Measurements from ENCODE around the gene C5orf22.
"Not testable (repeated sequence)": the region's sequence is repeated elsewhere in the genome, so short reads cannot be mapped to it uniquely, and the experiment has no call there.

C5orf22 gene

DNA sequence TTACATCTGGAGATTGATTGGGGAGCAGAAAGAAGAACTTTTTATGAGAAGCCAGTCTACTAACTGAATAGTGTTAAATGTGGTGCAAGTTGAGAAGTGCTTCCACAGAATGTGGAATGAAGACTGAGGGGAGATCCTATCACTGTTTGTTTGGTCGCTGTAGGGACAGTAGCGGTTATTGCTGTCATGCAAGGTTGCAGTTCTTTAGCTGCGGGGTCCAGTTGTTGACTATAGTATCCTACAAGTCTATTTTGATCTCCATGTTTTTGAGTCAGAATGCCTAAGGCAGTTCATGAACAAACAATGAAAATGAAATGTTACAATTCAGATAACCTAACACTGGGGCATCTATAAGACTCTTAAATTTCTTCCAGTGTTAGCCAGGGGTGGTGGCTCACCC lies 61.6 kb downstream of the C5orf22 start:
- H3K9me2 ChIP-seq (replicated peaks; ENCODE audit: control insufficient read depth, low read length) = no peaks in the 10 kb centered on the region
- no peak overlapping the region for H3K4me3 ChIP-seq (ENCODE audit: low read length)
- H3K27ac ChIP-seq (ENCODE audit: low read depth, low read length) = no peak overlapping the region
- H3K36me3 ChIP-seq (ENCODE audit: control insufficient read depth, low read length) = no peaks in the 10 kb centered on the region
- no peak for TF ChIP-seq EZH2phosphoT487 (IDR thresholded peaks at IDR 0.05; ENCODE audit: borderline replicate concordance, low read length)
- TF ChIP-seq, protein P1, sequence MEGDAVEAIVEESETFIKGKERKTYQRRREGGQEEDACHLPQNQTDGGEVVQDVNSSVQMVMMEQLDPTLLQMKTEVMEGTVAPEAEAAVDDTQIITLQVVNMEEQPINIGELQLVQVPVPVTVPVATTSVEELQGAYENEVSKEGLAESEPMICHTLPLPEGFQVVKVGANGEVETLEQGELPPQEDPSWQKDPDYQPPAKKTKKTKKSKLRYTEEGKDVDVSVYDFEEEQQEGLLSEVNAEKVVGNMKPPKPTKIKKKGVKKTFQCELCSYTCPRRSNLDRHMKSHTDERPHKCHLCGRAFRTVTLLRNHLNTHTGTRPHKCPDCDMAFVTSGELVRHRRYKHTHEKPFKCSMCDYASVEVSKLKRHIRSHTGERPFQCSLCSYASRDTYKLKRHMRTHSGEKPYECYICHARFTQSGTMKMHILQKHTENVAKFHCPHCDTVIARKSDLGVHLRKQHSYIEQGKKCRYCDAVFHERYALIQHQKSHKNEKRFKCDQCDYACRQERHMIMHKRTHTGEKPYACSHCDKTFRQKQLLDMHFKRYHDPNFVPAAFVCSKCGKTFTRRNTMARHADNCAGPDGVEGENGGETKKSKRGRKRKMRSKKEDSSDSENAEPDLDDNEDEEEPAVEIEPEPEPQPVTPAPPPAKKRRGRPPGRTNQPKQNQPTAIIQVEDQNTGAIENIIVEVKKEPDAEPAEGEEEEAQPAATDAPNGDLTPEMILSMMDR (IDR thresholded peaks at IDR 0.05; ENCODE audit: low read depth, low read length, poor library complexity, severe bottlenecking) = no peak
- H3K9me3 ChIP-seq (ENCODE audit: control insufficient read depth, insufficient read depth, low read length) = no peaks in the 10 kb centered on the region
- H3F3A ChIP-seq (ENCODE audit: control insufficient read depth, insufficient read depth) = no peaks in the 10 kb centered on the region
- H3K79me2 ChIP-seq (ENCODE audit: control insufficient read depth, low read length) = no peaks in the 10 kb centered on the region
- H3K27me3 ChIP-seq (ENCODE audit: control insufficient read depth, low read length) = peaks cover 6% of the 10 kb centered on the region
- H4K20me1 ChIP-seq (ENCODE audit: control insufficient read depth, insufficient read depth, low read depth, low read length) = no peaks in the 10 kb centered on the region
- no peaks in the 10 kb centered on the region; the same call in 1 of the 2 replicates for H3K4me1 ChIP-seq (ENCODE audit: control insufficient read depth, low read length)
- no peak overlapping the region for H3K4me2 ChIP-seq (ENCODE audit: low read length)

- Histone ChIP-seq H3K79me2 (ENCODE audit: control insufficient read depth, low read length) (no peaks in the 10 kb centered on the region), H3K4me1 (ENCODE audit: control insufficient read depth, low read length) (peaks cover 4% of the 10 kb centered on the region), H4K20me1 (ENCODE audit: control insufficient read depth, insufficient read depth, low read depth, low read length) (no peaks in the 10 kb centered on the region), H3K27me3 (ENCODE audit: control insufficient read depth, low read length) (peaks cover 6% of the 10 kb centered on the region), H3K27ac (ENCODE audit: low read depth, low read length) (no peak overlapping the region), H3K36me3 (ENCODE audit: control insufficient read depth, low read length) (no peaks in the 10 kb centered on the region), H3F3A (ENCODE audit: control insufficient read depth, insufficient read depth) (no peaks in the 10 kb centered on the region), H3K4me3 (ENCODE audit: low read length) (no peak overlapping the region), H3K9me2 (replicated peaks; ENCODE audit: control insufficient read depth, low read length) (no peaks in the 10 kb centered on the region), H3K4me2 (ENCODE audit: low read length) (no peak overlapping the region), H3K9me3 (ENCODE audit: control insufficient read depth, insufficient read depth, low read length) (no peaks in the 10 kb centered on the region)
- TF ChIP-seq, protein P1 (IDR thresholded peaks at IDR 0.05; ENCODE audit: low read depth, low read length, poor library complexity, severe bottlenecking) = no peak
- TF ChIP-seq EZH2phosphoT487 (IDR thresholded peaks at IDR 0.05; ENCODE audit: borderline replicate concordance, low read length) = no peak
Measured at GRCh38 chr5:31596354-31596753, 64.3 kb downstream of the C5orf22 start.

DNA sequence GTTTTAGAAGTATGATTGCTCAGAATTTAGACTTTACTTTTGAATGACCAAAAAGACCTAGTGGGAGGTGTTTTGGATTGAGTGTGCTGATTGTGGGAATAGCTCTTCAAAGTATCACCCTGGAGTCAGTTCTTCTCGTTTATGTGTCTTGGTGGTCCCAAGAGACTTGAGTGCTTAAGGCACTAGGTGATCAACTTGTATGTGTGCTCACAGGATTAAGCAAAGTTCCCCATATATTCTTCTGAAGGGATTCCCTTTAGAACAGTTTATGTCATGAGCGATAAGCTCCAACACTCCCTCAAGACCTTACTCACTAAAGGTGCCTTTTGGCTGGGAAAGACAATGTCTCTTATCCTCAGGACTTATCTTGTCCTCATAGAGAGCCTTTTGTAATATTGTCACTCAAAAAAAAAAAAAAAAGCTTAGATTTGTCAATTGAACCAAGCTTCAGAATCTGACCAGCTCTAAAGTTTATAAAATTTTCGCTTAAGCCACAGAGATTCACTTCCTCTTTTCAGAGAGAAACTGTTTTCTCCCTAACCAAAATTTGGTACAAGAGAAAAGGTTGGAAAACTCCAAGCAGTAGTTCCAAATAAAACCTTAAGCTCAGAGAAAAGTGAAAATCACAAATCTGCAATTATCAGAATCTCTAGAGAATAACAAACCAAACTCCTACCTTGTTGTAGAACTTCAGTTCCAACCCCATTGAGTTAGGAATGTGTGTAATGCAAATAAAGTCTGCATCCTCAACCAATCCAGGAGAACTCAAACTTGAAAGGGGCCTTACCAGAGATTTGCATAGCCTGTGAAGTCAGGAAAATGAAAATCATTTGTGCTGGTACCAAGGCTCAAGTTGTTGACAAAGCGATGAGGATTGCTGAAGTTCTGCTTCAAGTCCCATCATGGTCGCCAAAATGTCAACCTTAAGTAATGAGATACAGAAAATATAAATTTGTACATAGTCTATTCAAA lies 66.8 kb downstream of the C5orf22 start:
- peaks cover 4% of the 10 kb centered on the region; the same call in 1 of the 2 replicates for H3K27me3 ChIP-seq (ENCODE audit: control insufficient read depth, low read length)
- H3K9me3 ChIP-seq (ENCODE audit: control insufficient read depth, insufficient read depth, low read length) = no peaks in the 10 kb centered on the region
- no peaks in the 10 kb centered on the region for H3K79me2 ChIP-seq (ENCODE audit: control insufficient read depth, low read length)
- no peak overlapping the region for H3K27ac ChIP-seq (ENCODE audit: low read depth, low read length)
- H3K4me3 ChIP-seq (ENCODE audit: low read length) = no peak overlapping the region
- H3F3A ChIP-seq (ENCODE audit: control insufficient read depth, insufficient read depth) = no peaks in the 10 kb centered on the region
- H3K4me2 ChIP-seq (ENCODE audit: low read length) = no peak overlapping the region
- no peaks in the 10 kb centered on the region for H3K36me3 ChIP-seq (ENCODE audit: control insufficient read depth, low read length)
- H3K4me1 ChIP-seq (ENCODE audit: control insufficient read depth, low read length) = peaks cover 4% of the 10 kb centered on the region
- H4K20me1 ChIP-seq (ENCODE audit: control insufficient read depth, insufficient read depth, low read depth, low read length) = no peaks in the 10 kb centered on the region
- no peaks in the 10 kb centered on the region for H3K9me2 ChIP-seq (replicated peaks; ENCODE audit: control insufficient read depth, low read length)
- TF ChIP-seq, protein P1 (IDR thresholded peaks at IDR 0.05; ENCODE audit: low read depth, low read length, poor library complexity, severe bottlenecking) = no peak
- no peak for TF ChIP-seq EZH2phosphoT487 (IDR thresholded peaks at IDR 0.05; ENCODE audit: borderline replicate concordance, low read length)

DNA sequence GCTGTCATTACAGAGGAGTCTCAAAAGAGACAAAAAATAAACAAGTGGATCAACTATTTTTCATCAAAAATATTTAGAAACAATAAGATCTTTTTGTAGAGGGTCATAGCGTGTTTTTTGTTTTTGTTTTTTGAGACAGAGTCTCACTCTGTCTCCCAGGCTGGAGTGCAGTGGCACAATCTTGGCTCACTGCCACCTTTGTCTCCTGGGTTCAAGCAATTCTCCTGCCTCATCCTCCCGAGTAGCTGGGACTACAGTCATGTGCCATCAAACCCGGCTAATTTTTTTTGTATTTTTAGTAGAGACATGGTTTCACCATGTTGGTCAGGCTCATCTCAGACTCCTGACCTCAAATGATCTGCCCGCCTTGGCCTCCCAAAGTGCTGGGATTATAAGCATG lies 70.2 kb downstream of the C5orf22 start:
- not testable (repeated sequence) for H3K9me2 ChIP-seq (replicated peaks; ENCODE audit: control insufficient read depth, low read length); H3K4me3 ChIP-seq (ENCODE audit: low read length); H3K36me3 ChIP-seq (ENCODE audit: control insufficient read depth, low read length); H4K20me1 ChIP-seq (ENCODE audit: control insufficient read depth, insufficient read depth, low read depth, low read length); H3K9me3 ChIP-seq (ENCODE audit: control insufficient read depth, insufficient read depth, low read length); H3K4me2 ChIP-seq (ENCODE audit: low read length); H3F3A ChIP-seq (ENCODE audit: control insufficient read depth, insufficient read depth); H3K4me1 ChIP-seq (ENCODE audit: control insufficient read depth, low read length); H3K27me3 ChIP-seq (ENCODE audit: control insufficient read depth, low read length); H3K79me2 ChIP-seq (ENCODE audit: control insufficient read depth, low read length); H3K27ac ChIP-seq (ENCODE audit: low read depth, low read length)

All from DOHH2 (cell line).